Measurements from ENCODE around the gene ERFE. TPM values are rescaled to one million over a fixed set of nuclear protein-coding genes. Genes with fewer than 3 reads are reported as not detected.

ERFE gene
- total RNA-seq, 1 donor from 2014 or later, result not detected

DNA sequence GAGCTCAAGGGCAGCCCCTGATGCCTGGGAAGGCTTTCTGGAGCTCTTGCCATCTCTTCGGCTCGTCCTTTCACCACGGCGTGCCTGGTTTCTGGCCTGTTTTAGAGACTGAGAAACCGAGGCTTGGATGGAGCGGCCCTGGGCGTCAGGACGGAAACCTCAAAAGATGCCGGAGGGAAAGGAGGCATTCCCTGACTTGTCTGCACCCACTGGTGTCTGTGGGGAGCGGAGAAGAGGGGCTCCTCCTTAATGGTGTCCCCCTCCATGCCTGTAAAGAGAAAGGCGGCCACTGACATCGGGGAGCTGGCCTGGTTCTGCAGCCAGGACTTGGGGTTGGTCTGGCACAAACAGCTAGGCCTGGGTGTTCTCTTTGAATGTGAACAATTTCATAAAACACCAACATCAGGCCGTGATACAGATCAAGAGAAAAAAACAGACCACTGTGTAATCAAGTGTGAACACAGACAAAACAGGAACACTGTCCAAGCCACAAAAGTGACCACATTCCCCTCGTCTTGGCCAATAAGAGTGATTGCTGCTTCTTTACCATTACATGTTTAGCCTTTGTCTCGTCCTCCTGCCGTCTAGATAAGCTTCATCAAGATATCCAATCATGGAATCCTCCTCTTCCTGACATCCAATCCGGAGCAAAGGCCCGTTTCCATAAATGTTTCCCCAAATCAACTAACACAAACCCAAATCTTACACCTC lies 45.4 kb downstream of the ERFE start:
- H3K4me1 ChIP-seq, result no peaks in the 10 kb centered on the region
- TF ChIP-seq EZH2 (IDR thresholded peaks at IDR 0.05) (no peak), EZH2phosphoT487 (IDR thresholded peaks at IDR 0.05) (no peak)
- TF ChIP-seq, protein P1, sequence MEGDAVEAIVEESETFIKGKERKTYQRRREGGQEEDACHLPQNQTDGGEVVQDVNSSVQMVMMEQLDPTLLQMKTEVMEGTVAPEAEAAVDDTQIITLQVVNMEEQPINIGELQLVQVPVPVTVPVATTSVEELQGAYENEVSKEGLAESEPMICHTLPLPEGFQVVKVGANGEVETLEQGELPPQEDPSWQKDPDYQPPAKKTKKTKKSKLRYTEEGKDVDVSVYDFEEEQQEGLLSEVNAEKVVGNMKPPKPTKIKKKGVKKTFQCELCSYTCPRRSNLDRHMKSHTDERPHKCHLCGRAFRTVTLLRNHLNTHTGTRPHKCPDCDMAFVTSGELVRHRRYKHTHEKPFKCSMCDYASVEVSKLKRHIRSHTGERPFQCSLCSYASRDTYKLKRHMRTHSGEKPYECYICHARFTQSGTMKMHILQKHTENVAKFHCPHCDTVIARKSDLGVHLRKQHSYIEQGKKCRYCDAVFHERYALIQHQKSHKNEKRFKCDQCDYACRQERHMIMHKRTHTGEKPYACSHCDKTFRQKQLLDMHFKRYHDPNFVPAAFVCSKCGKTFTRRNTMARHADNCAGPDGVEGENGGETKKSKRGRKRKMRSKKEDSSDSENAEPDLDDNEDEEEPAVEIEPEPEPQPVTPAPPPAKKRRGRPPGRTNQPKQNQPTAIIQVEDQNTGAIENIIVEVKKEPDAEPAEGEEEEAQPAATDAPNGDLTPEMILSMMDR (IDR thresholded peaks at IDR 0.05), result no peak
- DNase-seq (ENCODE audit: low spot score), result no peak
- Mint-ChIP-seq H3K4me1 (peaks cover 23% of the 10 kb centered on the region), H3K27me3 (ENCODE audit: insufficient read depth, low read depth) (no peaks in the 10 kb centered on the region), H3K27ac (peak overlapping the region; percentile 76), H3K9me3 (peaks cover 4% of the 10 kb centered on the region), H3K4me3 (peak overlapping the region; percentile 90), H3K36me3 (peaks cover 11% of the 10 kb centered on the region)
- peak overlapping the region; percentile 58 for H2AFZ ChIP-seq (replicated peaks)
- no peak overlapping the region for H3K9ac ChIP-seq
- H3F3A ChIP-seq (ENCODE audit: low read depth), result peaks cover 14% of the 10 kb centered on the region
- H3K36me3 ChIP-seq, result no peaks in the 10 kb centered on the region
- H3K79me2 ChIP-seq (ENCODE audit: low read depth), result peaks cover 40% of the 10 kb centered on the region
- peak overlapping the region; percentile 90 for H3K4me3 ChIP-seq
- no peaks in the 10 kb centered on the region for H3K9me3 ChIP-seq (ENCODE audit: low read depth)
- peaks cover 39% of the 10 kb centered on the region for H4K20me1 ChIP-seq (ENCODE audit: low read depth)
- H3K4me2 ChIP-seq, result peak overlapping the region; percentile 95
- H3K27ac ChIP-seq, result no peak overlapping the region
- peaks cover 7% of the 10 kb centered on the region for H3K27me3 ChIP-seq

DNA sequence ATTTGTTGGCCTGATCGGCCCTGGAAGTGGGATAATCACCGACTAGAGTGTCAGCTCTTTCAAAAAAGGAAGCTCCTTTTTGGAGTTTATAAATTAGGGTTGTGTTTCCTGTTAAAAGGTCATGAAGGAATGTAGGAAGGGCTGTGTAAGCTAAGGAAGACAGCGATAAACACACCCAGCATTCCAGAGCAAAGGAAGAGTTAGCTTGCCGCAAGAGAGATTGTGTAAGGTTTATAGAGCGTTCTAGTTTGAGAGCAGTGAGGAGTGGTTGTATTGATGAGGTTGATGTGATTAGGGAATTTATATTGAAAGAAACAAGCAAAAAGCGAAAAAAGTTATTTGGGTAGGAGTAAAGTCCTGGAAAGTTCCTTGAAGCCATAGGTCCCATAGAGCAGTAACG lies 48.2 kb downstream of the ERFE start:
- no peak overlapping the region for H2AFZ ChIP-seq (replicated peaks)
- H3K4me1 Mint-ChIP-seq, result peaks cover 9% of the 10 kb centered on the region
- H3K4me2 ChIP-seq, result no peak overlapping the region
- H3K36me3 ChIP-seq, result no peaks in the 10 kb centered on the region
- H3K4me3 Mint-ChIP-seq, result no peak overlapping the region
- H3K9ac ChIP-seq, result no peak overlapping the region
- H3K4me3 ChIP-seq, result no peak overlapping the region
- peaks cover 10% of the 10 kb centered on the region for H4K20me1 ChIP-seq (ENCODE audit: low read depth)
- peaks cover 9% of the 10 kb centered on the region for H3K36me3 Mint-ChIP-seq
- H3K27me3 ChIP-seq, result peaks cover 30% of the 10 kb centered on the region
- no peak for DNase-seq (ENCODE audit: low spot score)
- no peak overlapping the region for H3K27ac Mint-ChIP-seq
- TF ChIP-seq, protein P1 (IDR thresholded peaks at IDR 0.05), result no peak
- TF ChIP-seq EZH2phosphoT487 (IDR thresholded peaks at IDR 0.05) (no peak), EZH2 (IDR thresholded peaks at IDR 0.05) (no peak)
- no peaks in the 10 kb centered on the region for H3K9me3 ChIP-seq (ENCODE audit: low read depth)
- H3K79me2 ChIP-seq (ENCODE audit: low read depth), result peaks cover 12% of the 10 kb centered on the region
- no peaks in the 10 kb centered on the region for H3K27me3 Mint-ChIP-seq (ENCODE audit: insufficient read depth, low read depth)
- H3K27ac ChIP-seq, result no peak overlapping the region
- peaks cover 4% of the 10 kb centered on the region for H3K9me3 Mint-ChIP-seq
- H3K4me1 ChIP-seq, result no peaks in the 10 kb centered on the region
- peaks cover 14% of the 10 kb centered on the region for H3F3A ChIP-seq (ENCODE audit: low read depth)

GRCh38 chr2:238216651-238217184 lies 57.9 kb downstream of the ERFE start:
- Histone ChIP-seq H3K27me3 (peaks cover 5% of the 10 kb centered on the region), H2AFZ (replicated peaks) (peak overlapping the region; percentile 89), H3K27ac (no peak overlapping the region), H3K9ac (no peak overlapping the region), H3K4me3 (no peak overlapping the region), H3F3A (ENCODE audit: low read depth) (no peaks in the 10 kb centered on the region), H3K36me3 (no peaks in the 10 kb centered on the region), H3K9me3 (ENCODE audit: low read depth) (no peaks in the 10 kb centered on the region), H3K4me2 (peak overlapping the region; percentile 32), H3K79me2 (ENCODE audit: low read depth) (no peaks in the 10 kb centered on the region), H4K20me1 (ENCODE audit: low read depth) (no peaks in the 10 kb centered on the region), H3K4me1 (peaks cover 8% of the 10 kb centered on the region)
- H3K4me3 Mint-ChIP-seq, result no peak overlapping the region
- peak overlapping the region; percentile 42 for H3K27ac Mint-ChIP-seq
- peaks cover 2% of the 10 kb centered on the region for H3K27me3 Mint-ChIP-seq (ENCODE audit: insufficient read depth, low read depth)
- peaks cover 10% of the 10 kb centered on the region for H3K4me1 Mint-ChIP-seq
- TF ChIP-seq EZH2 (IDR thresholded peaks at IDR 0.05) (no peak), EZH2phosphoT487 (IDR thresholded peaks at IDR 0.05) (no peak)
- TF ChIP-seq, protein P1 (IDR thresholded peaks at IDR 0.05), result no peak
- no peaks in the 10 kb centered on the region for H3K36me3 Mint-ChIP-seq
- peaks cover 8% of the 10 kb centered on the region for H3K9me3 Mint-ChIP-seq
- DNase-seq (ENCODE audit: low spot score), result no peak

Other genes with a start within 250 kb of the ERFE start
- 50.8 and 77.4 TPM in 2 replicates for gene UBE2F, start 192.0 kb upstream of the ERFE start, total RNA-seq (ENCODE audit: low replicate concordance)
- gene SCLY, start 98.0 kb upstream of the ERFE start, total RNA-seq (ENCODE audit: low replicate concordance), result 35.6 and 44.1 TPM in 2 replicates
- 0.58 and 0.59 TPM in 2 replicates for gene ESPNL, start 58.6 kb upstream of the ERFE start, total RNA-seq (ENCODE audit: low replicate concordance)
- 0.06 TPM in 1 of 2 replicates, not detected in the other for gene KLHL30, start 20.3 kb upstream of the ERFE start, total RNA-seq (ENCODE audit: low replicate concordance)
- 19.0 and 24.7 TPM in 2 replicates for gene ILKAP, start 44.7 kb downstream of the ERFE start, total RNA-seq (ENCODE audit: low replicate concordance)
- 5.3 and 29.3 TPM in 2 replicates for gene HES6, start 81.1 kb downstream of the ERFE start, total RNA-seq (ENCODE audit: low replicate concordance)
- 1.4 and 2.6 TPM in 2 replicates for gene PER2, start 129.6 kb downstream of the ERFE start, total RNA-seq (ENCODE audit: low replicate concordance)
- gene TRAF3IP1, start 161.5 kb downstream of the ERFE start, total RNA-seq (ENCODE audit: low replicate concordance), result 8.5 and 11.2 TPM in 2 replicates